Right cardiac atrium (tissue), 5 donors: Measurements from ENCODE around the gene SEM1. TPM values are rescaled to one million over a fixed set of nuclear protein-coding genes. Genes with fewer than 3 reads are reported as not detected.
A peak's percentile ranks its signal among the peaks of the same experiment; 100 is the strongest.
"Not testable (repeated sequence)": the region's sequence is repeated elsewhere in the genome, so short reads cannot be mapped to it uniquely, and the experiment has no call there.

Experiments
- ATAC-seq, 2 donors: fragments of 200-7000 bp; cut with Tn5 transposase; one replicate each; pipeline versions ENCODE4 v1.8.0 to v1.9.1; 2020; ENCODE audit warnings: moderate library complexity in 2 of 2, mild to moderate bottlenecking in 1 of 2
- DNase-seq, 3 donors: peaks; one replicate each; pipeline ENCODE4 v3.0.0-alpha.2; 2020
- H3K27ac ChIP-seq: one replicate; pipeline ENCODE4 v1.5.1; 2013; ENCODE audit warnings: mild to moderate bottlenecking, low read length, control low read depth, moderate library complexity
- H3K27me3 ChIP-seq: one replicate; pipeline ENCODE4 v1.6.1; 2013; ENCODE audit not compliant: control insufficient read depth, insufficient read depth
- H3K4me1 ChIP-seq: one replicate; pipeline ENCODE4 v1.6.1; 2013; ENCODE audit warnings: low read length; ENCODE audit not compliant: control insufficient read depth, insufficient read depth
- H3K4me3 ChIP-seq: one replicate; pipeline ENCODE4 v1.5.1; 2013; ENCODE audit warnings: low read length, control low read depth
- H3K9me3 ChIP-seq: one replicate; pipeline ENCODE4 v1.6.1; 2013; ENCODE audit warnings: low read length; ENCODE audit not compliant: control insufficient read depth
- WGBS: extraction: QIAGEN DNeasy Blood & Tissue Kit; methylation state at CpG from one replicate; pipeline ENCODE4 v1.1.7; 2013; 5-methylcytosine and 5-hydroxymethylcytosine counted together
- intact Hi-C, 4 donors: fragments of 100-400 bp; cut with DNase I; formaldehyde crosslinking; loops; one replicate each; pipeline versions ENCODE4 v1.11.0 to v1.14.0; 2022 to 2023
- polyA plus RNA-seq: library from polyadenylated mRNA; stranded (reverse); fragments of 200-250 nt; gene quantifications from one replicate; pipeline ENCODE4 v1.2.3, GENCODE V29; 2013
- total RNA-seq, 4 donors: library from RNA; stranded (reverse); fragmentation: NEBNext Ultra II Directional; extraction: Animal tissue kit (Norgen Biotek cat#: 25700); gene quantifications; one replicate each; pipeline ENCODE4 v1.2.1, GENCODE V29; 2021
- donor health status: healthy with polysubstance abuse.
- donor health status: DM: no; HTN: yes; CAD: no.
- donor health status: DM: no; HTN: no; CAD: no.
- donor health status: DM: no; HTN: yes; CAD: no; lungs with severe emphysema.
- donor health status: DM: yes; HTN: yes; CAD: no.

The SEM1 gene
- total and polyA plus RNA-seq, 5 donors = 58.3 to 131 (median 64.5) TPM

GRCh38 chr7:96727534-96728088, 18.0 kb upstream of the SEM1 start:
- no peak for DNase-seq
- WGBS = 83% methylated on average over 3 of the region's 3 CpGs
- Histone ChIP-seq H3K27me3 (no peaks in the 10 kb centered on the region), H3K4me3 (no peak overlapping the region), H3K9me3 (no peaks in the 10 kb centered on the region), H3K4me1 (no peaks in the 10 kb centered on the region), H3K27ac (no peak overlapping the region)
- ATAC-seq = no peak
- intact Hi-C loops = no loop called here

GRCh38 chr7:96723622-96724021, 14.0 kb upstream of the SEM1 start:
- H3K27ac ChIP-seq = no peak overlapping the region
- intact Hi-C loops = no loop called here
- no peak for ATAC-seq
- 35% methylated on average over 4 of the region's 4 CpGs for WGBS
- no peaks in the 10 kb centered on the region for H3K4me1 ChIP-seq
- H3K27me3 ChIP-seq = no peaks in the 10 kb centered on the region
- no peaks in the 10 kb centered on the region for H3K9me3 ChIP-seq
- H3K4me3 ChIP-seq = no peak overlapping the region
- DNase-seq = no peak

- WGBS = 76% methylated on average over 2 of the region's 2 CpGs
- H3K4me3 ChIP-seq, intact Hi-C loops, H3K27me3 ChIP-seq, ATAC-seq, DNase-seq, H3K4me1 ChIP-seq, H3K27ac ChIP-seq, H3K9me3 ChIP-seq: not testable (repeated sequence)
Measured at GRCh38 chr7:96722928-96723327, 13.3 kb upstream of the SEM1 start.

GRCh38 chr7:96720843-96721242, 11.2 kb upstream of the SEM1 start:
- Histone ChIP-seq H3K4me3 (no peak overlapping the region), H3K27ac (no peak overlapping the region), H3K9me3 (no peaks in the 10 kb centered on the region), H3K27me3 (no peaks in the 10 kb centered on the region), H3K4me1 (no peaks in the 10 kb centered on the region)
- intact Hi-C loops = no loop called here
- DNase-seq (no peak), ATAC-seq (no peak)
- WGBS = 43% methylated on average over 2 of the region's 2 CpGs

GRCh38 chr7:96719164-96719563, 9.5 kb upstream of the SEM1 start:
- Histone ChIP-seq H3K27ac (no peak overlapping the region), H3K27me3 (no peaks in the 10 kb centered on the region), H3K4me3 (no peak overlapping the region), H3K4me1 (no peaks in the 10 kb centered on the region), H3K9me3 (no peaks in the 10 kb centered on the region)
- intact Hi-C loops = no loop called here
- no peak for ATAC-seq
- no peak for DNase-seq
- WGBS = 32% methylated on average over 4 of the region's 4 CpGs

GRCh38 chr7:96718107-96719003, 8.7 kb upstream of the SEM1 start:
- no peak overlapping the region for H3K4me3 ChIP-seq
- no peaks in the 10 kb centered on the region for H3K27me3 ChIP-seq
- no peaks in the 10 kb centered on the region for H3K4me1 ChIP-seq
- 62% methylated on average over 3 of the region's 3 CpGs for WGBS
- H3K9me3 ChIP-seq = peaks cover under 1% of the 10 kb centered on the region
- DNase-seq (no peak), ATAC-seq (no peak)
- intact Hi-C loops = no loop called here
- H3K27ac ChIP-seq = no peak overlapping the region

- no peaks in the 10 kb centered on the region for H3K27me3 ChIP-seq
- intact Hi-C loops = no loop called here
- peaks cover 2% of the 10 kb centered on the region for H3K9me3 ChIP-seq
- DNase-seq (no peak), ATAC-seq (no peak)
- no peak overlapping the region for H3K4me3 ChIP-seq
- 77% methylated on average over 3 of the region's 3 CpGs for WGBS
- no peaks in the 10 kb centered on the region for H3K4me1 ChIP-seq
- H3K27ac ChIP-seq = no peak overlapping the region
Measured at GRCh38 chr7:96713037-96713436, 3.4 kb upstream of the SEM1 start.

GRCh38 chr7:96710544-96710943, 898 bp upstream of the SEM1 start:
- no peak for ATAC-seq
- H3K4me3 ChIP-seq = no peak overlapping the region
- H3K4me1 ChIP-seq = no peaks in the 10 kb centered on the region
- intact Hi-C loops = no loop called here
- peaks cover 2% of the 10 kb centered on the region for H3K9me3 ChIP-seq
- H3K27ac ChIP-seq = no peak overlapping the region
- 97% methylated on average over 2 of the region's 2 CpGs for WGBS
- DNase-seq = no peak
- no peaks in the 10 kb centered on the region for H3K27me3 ChIP-seq

GRCh38 chr7:96708872-96709271, 774 bp downstream of the SEM1 start:
- 50% methylated on average over 5 of the region's 5 CpGs for WGBS
- Histone ChIP-seq H3K27ac (no peak overlapping the region), H3K27me3 (no peaks in the 10 kb centered on the region), H3K4me3 (peak overlapping the region; percentile 97), H3K9me3 (peaks cover 2% of the 10 kb centered on the region), H3K4me1 (peaks cover 2% of the 10 kb centered on the region)
- DNase-seq (no peak), ATAC-seq (peak in 1 of 2 donors; percentile 4)
- intact Hi-C loops = no loop called here

- H3K9me3 ChIP-seq = no peaks in the 10 kb centered on the region
- peak overlapping the region; percentile 97 for H3K4me3 ChIP-seq
- H3K4me1 ChIP-seq = peaks cover 5% of the 10 kb centered on the region
- DNase-seq (no peak), ATAC-seq (no peak)
- intact Hi-C loops = no loop called here
- 90% methylated on average over 4 of the region's 4 CpGs for WGBS
- no peaks in the 10 kb centered on the region for H3K27me3 ChIP-seq
- no peak overlapping the region for H3K27ac ChIP-seq
Measured at GRCh38 chr7:96707901-96708774, 1.5 kb downstream of the SEM1 start.

GRCh38 chr7:96701258-96701657, 8.4 kb downstream of the SEM1 start:
- Histone ChIP-seq H3K4me3 (no peak overlapping the region), H3K4me1 (peaks cover 5% of the 10 kb centered on the region), H3K27me3 (no peaks in the 10 kb centered on the region), H3K9me3 (no peaks in the 10 kb centered on the region), H3K27ac (no peak overlapping the region)
- ATAC-seq = no peak
- WGBS = 82% methylated on average over 3 of the region's 3 CpGs
- intact Hi-C loops = no loop called here
- no peak for DNase-seq
